Stimulated activated naive CD4-positive, alpha-beta T cell (primary cell): ENCODE data around the gene SCN1B.
A peak's percentile ranks its signal among the peaks of the same experiment; 100 is the strongest.
"Not testable (repeated sequence)": the region's sequence is repeated elsewhere in the genome, so short reads cannot be mapped to it uniquely, and the experiment has no call there.

Experiments
- DNase-seq, 6 experiments: peaks; one replicate each; lab custom pipeline; 2025; lab: John Stamatoyannopoulos, UW

Gene SCN1B

GRCh38 chr19:35037716-35038622, 7.7 kb downstream of the SCN1B start:
- DNase-seq: no peak

GRCh38 chr19:35038623-35039512, 8.6 kb downstream of the SCN1B start:
- no peak for DNase-seq

- peak in 2 of 6 experiments; percentile 27 to 55 for DNase-seq
Measured at GRCh38 chr19:35039881-35040825, 9.9 kb downstream of the SCN1B start.

GRCh38 chr19:35040826-35041547, 10.7 kb downstream of the SCN1B start:
- DNase-seq: peak in 1 of 6 experiments; percentile 15

GRCh38 chr19:35041548-35042055, 11.3 kb downstream of the SCN1B start, which contains the start of gene HPN:
Gene HPN (plus strand): TSS chr19:35041721. CDS start chr19:35042507, 786 bp downstream.
- no peak for DNase-seq

GRCh38 chr19:35042056-35042730, 11.9 kb downstream of the SCN1B start:
- no peak for DNase-seq

GRCh38 chr19:35042954-35043604, 12.8 kb downstream of the SCN1B start:
- DNase-seq: no peak

GRCh38 chr19:35043906-35044305, 13.6 kb downstream of the SCN1B start:
- no peak for DNase-seq

GRCh38 chr19:35044317-35045117, 14.2 kb downstream of the SCN1B start:
- DNase-seq: peak; percentile 19 to 63 (median 40)

GRCh38 chr19:35045667-35046300, 15.5 kb downstream of the SCN1B start:
- peak in 4 of 6 experiments; percentile 18 to 44 (median 36) for DNase-seq

- DNase-seq: no peak
Measured at GRCh38 chr19:35046461-35046860, 16.2 kb downstream of the SCN1B start.

GRCh38 chr19:35048911-35049411, 18.7 kb downstream of the SCN1B start:
- no peak for DNase-seq

- DNase-seq: no peak
Measured at GRCh38 chr19:35049456-35049855, 19.2 kb downstream of the SCN1B start.

GRCh38 chr19:35050662-35051061, 20.4 kb downstream of the SCN1B start:
- not testable (repeated sequence) for DNase-seq

GRCh38 chr19:35051268-35051667, 21.0 kb downstream of the SCN1B start:
- DNase-seq: not testable (repeated sequence)

GRCh38 chr19:35051796-35052195, 21.5 kb downstream of the SCN1B start:
- DNase-seq: no peak

GRCh38 chr19:35052599-35053190, 22.4 kb downstream of the SCN1B start:
- DNase-seq: no peak
